ENCODE data around the gene C1orf159. TPM values are rescaled to one million over a fixed set of nuclear protein-coding genes. Genes with fewer than 3 reads are reported as not detected.

Gene C1orf159
- total and polyA plus RNA-seq, 2 of the 8 experiments (the other 6 are each of a cell fraction or from before 2014, with no cell fraction given) = 10.0 to 10.9 TPM

GRCh38 chr1:1032424-1032823 is 83.5 kb downstream of the C1orf159 start:
- Histone ChIP-seq H2BK12ac (ENCODE audit: low read depth, low read length) (no peak overlapping the region), H2BK5ac (ENCODE audit: low read depth, low read length) (no peak overlapping the region), H4K5ac (ENCODE audit: insufficient read length, low read depth, low read length) (no peak overlapping the region), H3K56ac (replicated peaks; ENCODE audit: insufficient read length, low read depth, low read length) (no peak overlapping the region), H3K23me2 (ENCODE audit: low read depth, low read length) (peaks cover 8% of the 10 kb centered on the region), H4K8ac (ENCODE audit: extremely low read depth, insufficient read depth, low read length) (no peak overlapping the region), H3K18ac (ENCODE audit: extremely low read depth, low read length) (no peak overlapping the region; the same call in 1 of the 2 replicates), H2BK15ac (ENCODE audit: low read length) (no peak overlapping the region), H2BK20ac (ENCODE audit: low read length) (no peak overlapping the region), H2AK5ac (ENCODE audit: low read depth, low read length) (0 out of 2 replicates have a peak overlapping the region, but pooled peaks have one; percentile 53), H3K4ac (replicated peaks; ENCODE audit: insufficient read length, low read depth, low read length) (no peak overlapping the region), H2BK120ac (replicated peaks; ENCODE audit: low read depth, low read length) (no peak overlapping the region), H3K9me3 (ENCODE audit: insufficient read depth in 2 of 2, low read depth in 1 of 2, low read length in 1 of 2) (no peaks in the 10 kb centered on the region), H3K79me2 (ENCODE audit: control insufficient read depth in 1 of 2, insufficient read depth in 2 of 2, low read length in 2 of 2) (no peaks in the 10 kb centered on the region), H3K4me3 (ENCODE audit: extremely low read depth in 1 of 4, insufficient read depth in 2 of 4, low read depth in 3 of 4, low read length in 4 of 4) (peak overlapping the region in 3 of 4 experiments; percentile 13 to 67 (median 23); a peak in 4 of 8 replicates), H3K27ac (ENCODE audit: low read depth, low read length) (no peak overlapping the region; the same call in 1 of the 2 replicates), H4K20me1 (replicated peaks in 1 of 2; ENCODE audit: control insufficient read depth in 1 of 2, insufficient read depth in 2 of 2, low read length in 2 of 2) (peaks cover 24 to 45% of the 10 kb centered on the region in 2 experiments), H3K36me3 (ENCODE audit: control insufficient read depth in 2 of 4, insufficient read depth in 4 of 4, low read length in 3 of 4) (peaks cover 0 to 11% (median under 1%) of the 10 kb centered on the region in 4 experiments; a peak in 2 of 8 replicates), H3K4me1 (replicated peaks in 1 of 4; ENCODE audit: control insufficient read depth in 3 of 4, insufficient read depth in 4 of 4, low read length in 3 of 4) (peaks cover 0 to 26% (median 11%) of the 10 kb centered on the region in 4 experiments; a peak in 6 of 7 replicates), H3K23ac (ENCODE audit: insufficient read length) (no peak overlapping the region), H3K27me3 (replicated peaks in 1 of 4; ENCODE audit: control insufficient read depth in 3 of 4, extremely low read depth in 1 of 4, insufficient read depth in 3 of 4, low read length in 3 of 4) (peaks cover 0 to 18% (median 13%) of the 10 kb centered on the region in 4 experiments; a peak in 5 of 7 replicates), H3K4me2 (ENCODE audit: insufficient read depth in 1 of 2, low read depth in 2 of 2, low read length in 2 of 2) (peak overlapping the region; percentile 13 to 75), H4K91ac (replicated peaks; ENCODE audit: insufficient read length, low read length) (no peak overlapping the region), H3K9ac (replicated peaks in 1 of 4; ENCODE audit: extremely low read depth in 1 of 4, low read depth in 3 of 4, low read length in 3 of 4) (peak overlapping the region in 1 of 4 experiments; percentile 1; a peak in 1 of 7 replicates), H3K79me1 (ENCODE audit: low read depth, low read length) (peaks cover 6% of the 10 kb centered on the region), H3K14ac (ENCODE audit: insufficient read length) (no peak overlapping the region), H2AFZ (ENCODE audit: low read length) (no peak overlapping the region)
- DNase-seq (ENCODE audit: low read depth in 1 of 2, low spot score in 2 of 2) (no peak), FAIRE-seq (no peak)
- ChIA-PET POLR2A (ENCODE audit: partially characterized antibody) (interaction anchor here (0.5 to 10.9 kb wide), 22 partner anchors 8 to 397 kb away, joined by 3 to 245 read pairs (median 4); partner anchors contain the start of genes AGRN, HES4, ISG15 and PERM1), CTCF (ENCODE audit: partially characterized antibody) (interaction anchor here (0.7 to 4.5 kb wide), 16 partner anchors 9 to 247 kb away, joined by 3 to 60 read pairs (median 4); partner anchors contain the start of genes ISG15 and PERM1)
- WGBS, 2 experiments (ENCODE audit: extremely low coverage in 1 of 2, insufficient coverage in 1 of 2, insufficient read length in 1 of 2, insufficient replicate concordance in 2 of 2, low coverage in 1 of 2, low lambda C conversion rate in 2 of 2, missing lambda C conversion rate in 1 of 2) = 54% methylated on average over 9 of the region's 16 CpGs; no CpG with 5 or more reads in 1 of the 2 experiments
- TF ChIP-seq, protein P1, sequence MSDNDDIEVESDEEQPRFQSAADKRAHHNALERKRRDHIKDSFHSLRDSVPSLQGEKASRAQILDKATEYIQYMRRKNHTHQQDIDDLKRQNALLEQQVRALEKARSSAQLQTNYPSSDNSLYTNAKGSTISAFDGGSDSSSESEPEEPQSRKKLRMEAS (IDR thresholded peaks at IDR 0.05) = peak; percentile 15; the same call in 1 of the 2 replicates
- TF ChIP-seq POLR2A (IDR thresholded peaks at IDR 0.05; ENCODE audit: control extremely low read depth in 1 of 2, low read depth in 2 of 2, low read length in 2 of 2) (no peak), FOSL1 (IDR thresholded peaks at IDR 0.05; ENCODE audit: insufficient read depth, low read depth, low read length) (no peak), SUZ12 (IDR thresholded peaks at IDR 0.05; ENCODE audit: low read length) (no peak), KDM1A (IDR thresholded peaks at IDR 0.05; ENCODE audit: borderline replicate concordance, low read length) (no peak), RAD21 (IDR thresholded peaks at IDR 0.05 in 1 of 2, conservative IDR thresholded peaks at IDR 0.05 in 1 of 2; ENCODE audit: low read depth in 2 of 2, low read length in 2 of 2) (peak in 1 of 2 experiments; percentile 16; a peak in 1 of 4 replicates), MAFK (IDR thresholded peaks at IDR 0.05; ENCODE audit: low read depth, low read length) (no peak), JUND (IDR thresholded peaks at IDR 0.05; ENCODE audit: low read length) (no peak), SIX5 (IDR thresholded peaks at IDR 0.05; ENCODE audit: low read depth, low read length) (no peak)
- TF ChIP-seq, protein P2, sequence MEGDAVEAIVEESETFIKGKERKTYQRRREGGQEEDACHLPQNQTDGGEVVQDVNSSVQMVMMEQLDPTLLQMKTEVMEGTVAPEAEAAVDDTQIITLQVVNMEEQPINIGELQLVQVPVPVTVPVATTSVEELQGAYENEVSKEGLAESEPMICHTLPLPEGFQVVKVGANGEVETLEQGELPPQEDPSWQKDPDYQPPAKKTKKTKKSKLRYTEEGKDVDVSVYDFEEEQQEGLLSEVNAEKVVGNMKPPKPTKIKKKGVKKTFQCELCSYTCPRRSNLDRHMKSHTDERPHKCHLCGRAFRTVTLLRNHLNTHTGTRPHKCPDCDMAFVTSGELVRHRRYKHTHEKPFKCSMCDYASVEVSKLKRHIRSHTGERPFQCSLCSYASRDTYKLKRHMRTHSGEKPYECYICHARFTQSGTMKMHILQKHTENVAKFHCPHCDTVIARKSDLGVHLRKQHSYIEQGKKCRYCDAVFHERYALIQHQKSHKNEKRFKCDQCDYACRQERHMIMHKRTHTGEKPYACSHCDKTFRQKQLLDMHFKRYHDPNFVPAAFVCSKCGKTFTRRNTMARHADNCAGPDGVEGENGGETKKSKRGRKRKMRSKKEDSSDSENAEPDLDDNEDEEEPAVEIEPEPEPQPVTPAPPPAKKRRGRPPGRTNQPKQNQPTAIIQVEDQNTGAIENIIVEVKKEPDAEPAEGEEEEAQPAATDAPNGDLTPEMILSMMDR (IDR thresholded peaks at IDR 0.05; ENCODE audit: control extremely low read depth in 1 of 3, insufficient read depth in 1 of 3, low read depth in 1 of 3, low read length in 3 of 3) = peak in 1 of 3 experiments; percentile 11; a peak in 2 of 4 replicates

Data from H1 (cell line).